WTC11 (cell line): ENCODE data around the gene AFF2.

ENCODE experiments used
- ESRRA ChIP-seq: sonication (generic); formaldehyde crosslinking; IDR thresholded peaks from 2 replicates; pipeline ENCODE4 v1.8.1; 2022; ENCODE audit warnings: mild to moderate bottlenecking, missing genetic modification reagents, borderline replicate concordance
- FOXP1 ChIP-seq: sonication (generic); formaldehyde crosslinking; IDR thresholded peaks from 2 replicates; pipeline ENCODE4 v1.8.0; 2022; ENCODE audit warnings: missing genetic modification reagents, mild to moderate bottlenecking, moderate library complexity, borderline replicate concordance
- HMGXB4 ChIP-seq: sonication (generic); formaldehyde crosslinking; IDR thresholded peaks from 2 replicates; pipeline ENCODE4 v1.8.1; 2023; ENCODE audit warnings: mild to moderate bottlenecking, moderate library complexity, missing genetic modification reagents
- TCF7 ChIP-seq: sonication (generic); formaldehyde crosslinking; IDR thresholded peaks from 2 replicates; pipeline ENCODE4 v1.8.0; 2022; ENCODE audit warnings: mild to moderate bottlenecking, low read depth, missing genetic modification reagents, moderate library complexity
- ZNF423 ChIP-seq: fragments of 250-450 bp; sonication (Bioruptor Pico); IDR thresholded peaks from 2 replicates; pipeline ENCODE4 v2.1.2; 2022; ENCODE audit warnings: mild to moderate bottlenecking, moderate library complexity

GRCh38 chrX:149007423-149007822 lies 507.0 kb downstream of the AFF2 start:
- no peak for TF ChIP-seq ZNF423 (CRISPR knock-in tag)
- no peak for TF ChIP-seq FOXP1
- no peak for TF ChIP-seq ESRRA (CRISPR knock-in tag)
- no peak for TF ChIP-seq TCF7
- no peak for TF ChIP-seq HMGXB4 (CRISPR knock-in tag)
